Activated CD8-positive, alpha-beta T cell treated with anti-CD3 and anti-CD28 coated beads for 36 hours (primary cell): Measurements from ENCODE around the gene NFATC3. TPM values are rescaled to one million over a fixed set of nuclear protein-coding genes. Genes with fewer than 3 reads are reported as not detected.

Experiments used
- ATAC-seq: fragments of 200-7000 bp; cut with Tn5 transposase; one replicate; pipeline ENCODE4 v1.10.0; 2021; ENCODE audit warnings: mild to moderate bottlenecking, moderate library complexity
- CTCF ChIA-PET: fragments of 350-600 bp; sonication (Branson Sonifier 250); formaldehyde crosslinking; loops from one replicate; lab custom pipeline; 2021; ENCODE audit warnings: antibody characterized with exemption; lab: Charles Lee
- POLR2A ChIA-PET: fragments of 350-600 bp; sonication (Branson Sonifier 250); formaldehyde crosslinking; loops from one replicate; lab custom pipeline; 2021; ENCODE audit warnings: antibody characterized with exemption; lab: Charles Lee
- DNase-seq: peaks from one replicate; pipeline ENCODE4 v3.0.0-alpha.2; 2020
- H3K27ac Mint-ChIP-seq: one replicate; pipeline ENCODE4 v1.8.0; 2021; ENCODE audit warnings: mild to moderate bottlenecking, mixed read lengths
- H3K27me3 Mint-ChIP-seq: one replicate; pipeline ENCODE4 v1.8.0; 2021; ENCODE audit warnings: mixed read lengths
- H3K36me3 Mint-ChIP-seq: one replicate; pipeline ENCODE4 v1.8.0; 2021; ENCODE audit warnings: low read depth, mixed read lengths
- H3K4me1 Mint-ChIP-seq: one replicate; pipeline ENCODE4 v1.8.0; 2021; ENCODE audit warnings: low read depth, mixed read lengths
- H3K4me3 Mint-ChIP-seq: one replicate; pipeline ENCODE4 v1.8.0; 2021; ENCODE audit warnings: mild to moderate bottlenecking, moderate library complexity, mixed read lengths
- H3K9me3 Mint-ChIP-seq: one replicate; pipeline ENCODE4 v1.8.0; 2021; ENCODE audit warnings: mixed read lengths
- intact Hi-C: fragments of 100-400 bp; cut with micrococcal nuclease; formaldehyde crosslinking; loops from one replicate; pipeline ENCODE4 v1.10.0; 2022
- total RNA-seq, 2 experiments: library from RNA; stranded (reverse); gene quantifications; one replicate each; pipeline ENCODE4 v1.2.3, GENCODE V29; 2021
- TF ChIP-seq, protein P1 (sequence below): fragments of 200-600 bp; IDR thresholded peaks from one replicate; pipeline ENCODE4 v1.8.0; 2022; ENCODE audit warnings: antibody characterized with exemption, mild to moderate bottlenecking

The NFATC3 gene
- total RNA-seq, 2 experiments from 2014 or later, result 102 to 104 TPM

- H3K27ac Mint-ChIP-seq, result peak overlapping the region; percentile 95
- H3K36me3 Mint-ChIP-seq, result peaks cover 85% of the 10 kb centered on the region
- ChIA-PET POLR2A (interaction anchor here (0.8 to 3.8 kb wide), 2 partner anchors 10 kb away, joined by 4 to 34 read pairs; partner anchors contain the start of gene NFATC3), CTCF (interaction anchor here (1.0 to 5.1 kb wide), 8 partner anchors 9 to 258 kb away, joined by 3 to 38 read pairs (median 6); partner anchors contain the start of genes NFATC3 and SLC7A6)
- TF ChIP-seq, protein P1, sequence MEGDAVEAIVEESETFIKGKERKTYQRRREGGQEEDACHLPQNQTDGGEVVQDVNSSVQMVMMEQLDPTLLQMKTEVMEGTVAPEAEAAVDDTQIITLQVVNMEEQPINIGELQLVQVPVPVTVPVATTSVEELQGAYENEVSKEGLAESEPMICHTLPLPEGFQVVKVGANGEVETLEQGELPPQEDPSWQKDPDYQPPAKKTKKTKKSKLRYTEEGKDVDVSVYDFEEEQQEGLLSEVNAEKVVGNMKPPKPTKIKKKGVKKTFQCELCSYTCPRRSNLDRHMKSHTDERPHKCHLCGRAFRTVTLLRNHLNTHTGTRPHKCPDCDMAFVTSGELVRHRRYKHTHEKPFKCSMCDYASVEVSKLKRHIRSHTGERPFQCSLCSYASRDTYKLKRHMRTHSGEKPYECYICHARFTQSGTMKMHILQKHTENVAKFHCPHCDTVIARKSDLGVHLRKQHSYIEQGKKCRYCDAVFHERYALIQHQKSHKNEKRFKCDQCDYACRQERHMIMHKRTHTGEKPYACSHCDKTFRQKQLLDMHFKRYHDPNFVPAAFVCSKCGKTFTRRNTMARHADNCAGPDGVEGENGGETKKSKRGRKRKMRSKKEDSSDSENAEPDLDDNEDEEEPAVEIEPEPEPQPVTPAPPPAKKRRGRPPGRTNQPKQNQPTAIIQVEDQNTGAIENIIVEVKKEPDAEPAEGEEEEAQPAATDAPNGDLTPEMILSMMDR, result no peak
- H3K27me3 Mint-ChIP-seq, result no peaks in the 10 kb centered on the region
- peak; percentile 60 for ATAC-seq
- intact Hi-C loops, result no loop called here
- no peaks in the 10 kb centered on the region for H3K9me3 Mint-ChIP-seq
- H3K4me3 Mint-ChIP-seq, result peak overlapping the region; percentile 32
- peaks cover 80% of the 10 kb centered on the region for H3K4me1 Mint-ChIP-seq
- DNase-seq, result peak; percentile 95
These were observed 10.2 kb upstream of the NFATC3 start for GRCh38 chr16:68074850-68075555.

GRCh38 chr16:68075980-68076379 lies 9.2 kb upstream of the NFATC3 start:
- TF ChIP-seq, protein P1, result no peak
- intact Hi-C loops, result no loop called here
- DNase-seq, result no peak
- no peaks in the 10 kb centered on the region for H3K9me3 Mint-ChIP-seq
- H3K4me1 Mint-ChIP-seq, result peaks cover 77% of the 10 kb centered on the region
- ATAC-seq, result no peak
- peaks cover 78% of the 10 kb centered on the region for H3K36me3 Mint-ChIP-seq
- POLR2A ChIA-PET, result interaction anchor here (0.6 to 3.8 kb wide), 4 partner anchors 9 to 13 kb away, joined by 3 to 34 read pairs (median 7); partner anchors contain the start of gene NFATC3
- H3K27me3 Mint-ChIP-seq, result no peaks in the 10 kb centered on the region
- CTCF ChIA-PET, result interaction anchor here (1.5 to 5.1 kb wide), 2 partner anchors 9 to 10 kb away, joined by 6 to 38 read pairs; partner anchors contain the start of gene NFATC3
- no peak overlapping the region for H3K4me3 Mint-ChIP-seq
- peak overlapping the region; percentile 95 for H3K27ac Mint-ChIP-seq

GRCh38 chr16:68076560-68076959 lies 8.6 kb upstream of the NFATC3 start:
- Mint-ChIP-seq H3K9me3 (peaks cover 2% of the 10 kb centered on the region), H3K4me1 (peaks cover 77% of the 10 kb centered on the region), H3K36me3 (peaks cover 78% of the 10 kb centered on the region), H3K27ac (peak overlapping the region; percentile 74), H3K27me3 (no peaks in the 10 kb centered on the region), H3K4me3 (no peak overlapping the region)
- ChIA-PET CTCF (interaction anchor here (1.5 to 5.1 kb wide), 2 partner anchors 8 to 11 kb away, joined by 6 to 38 read pairs; partner anchors contain the start of gene NFATC3), POLR2A (interaction anchor here (2.9 to 3.8 kb wide), 2 partner anchors 8 to 14 kb away, joined by 10 to 34 read pairs; partner anchors contain the start of gene NFATC3)
- TF ChIP-seq, protein P1, result no peak
- intact Hi-C loops, result no loop called here
- DNase-seq, result no peak
- no peak for ATAC-seq

GRCh38 chr16:68077866-68078700 lies 7.1 kb upstream of the NFATC3 start:
- CTCF ChIA-PET, result interaction anchor here (5.1 kb wide), 1 partner anchor 12 kb away, joined by 38 read pairs; no protein-coding TSS in a partner anchor
- TF ChIP-seq, protein P1, result no peak
- Mint-ChIP-seq H3K9me3 (peaks cover 2% of the 10 kb centered on the region), H3K27me3 (no peaks in the 10 kb centered on the region), H3K4me1 (peaks cover 83% of the 10 kb centered on the region), H3K27ac (peak overlapping the region; percentile 99), H3K36me3 (peaks cover 73% of the 10 kb centered on the region), H3K4me3 (no peak overlapping the region)
- DNase-seq (no peak), ATAC-seq (no peak)
- intact Hi-C loops, result no loop called here
- POLR2A ChIA-PET, result interaction anchor here (2.9 kb wide), 1 partner anchor 15 kb away, joined by 10 read pairs; no protein-coding TSS in a partner anchor
